HG02840 (cell line): ENCODE data around the gene RIC1.
"Not testable (repeated sequence)": the region's sequence is repeated elsewhere in the genome, so short reads cannot be mapped to it uniquely, and the experiment has no call there.

Source experiments
- ATAC-seq: cut with Tn5 transposase; IDR thresholded peaks from one replicate; pipeline ENCODE4 v1.9.1; 2021; ENCODE audit warnings: mild to moderate bottlenecking, moderate library complexity, moderate number of reproducible peaks; ENCODE audit not compliant: unreplicated experiment, low FRiP score

Gene RIC1

GRCh38 chr9:5718296-5719032 lies 89.6 kb downstream of the RIC1 start:
- no peak for ATAC-seq

- ATAC-seq: no peak
These were observed 90.4 kb downstream of the RIC1 start for GRCh38 chr9:5719100-5719926.

GRCh38 chr9:5720151-5720550 lies 91.2 kb downstream of the RIC1 start:
- no peak for ATAC-seq

GRCh38 chr9:5721279-5722087 lies 92.6 kb downstream of the RIC1 start:
- no peak for ATAC-seq

DNA sequence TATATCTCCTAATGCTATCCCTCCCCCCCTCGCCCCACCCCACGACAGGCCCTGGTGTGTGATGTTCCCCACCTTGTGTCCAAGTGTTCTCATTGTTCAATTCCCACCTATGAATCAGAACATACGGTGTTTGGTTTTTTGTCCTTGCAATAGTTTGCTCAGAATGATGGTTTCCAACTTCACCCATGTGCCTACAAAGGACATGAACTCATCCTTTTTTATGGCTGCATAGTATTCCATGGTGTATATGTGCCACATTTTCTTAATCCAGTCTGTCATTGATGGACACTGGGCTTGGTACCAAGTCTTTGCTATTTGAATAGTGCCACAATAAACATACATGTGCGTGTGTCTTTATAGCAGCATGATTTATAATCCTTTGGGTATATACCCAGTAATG lies 93.8 kb downstream of the RIC1 start:
- ATAC-seq: not testable (repeated sequence)

- no peak for ATAC-seq
These were observed 106.2 kb downstream of the RIC1 start for GRCh38 chr9:5735072-5735471.

GRCh38 chr9:5736563-5737346 lies 107.8 kb downstream of the RIC1 start:
- no peak for ATAC-seq

- no peak for ATAC-seq
These were observed 114.2 kb downstream of the RIC1 start for GRCh38 chr9:5743109-5743508.

- no peak for ATAC-seq
These were observed 119.5 kb downstream of the RIC1 start for GRCh38 chr9:5748438-5748837.

GRCh38 chr9:5749306-5749705 lies 120.4 kb downstream of the RIC1 start:
- no peak for ATAC-seq

- ATAC-seq: no peak
These were observed 121.7 kb downstream of the RIC1 start for GRCh38 chr9:5750569-5750968.

GRCh38 chr9:5756633-5757032 lies 127.7 kb downstream of the RIC1 start:
- ATAC-seq: no peak

- no peak for ATAC-seq
These were observed 131.4 kb downstream of the RIC1 start for GRCh38 chr9:5760338-5760737.

DNA sequence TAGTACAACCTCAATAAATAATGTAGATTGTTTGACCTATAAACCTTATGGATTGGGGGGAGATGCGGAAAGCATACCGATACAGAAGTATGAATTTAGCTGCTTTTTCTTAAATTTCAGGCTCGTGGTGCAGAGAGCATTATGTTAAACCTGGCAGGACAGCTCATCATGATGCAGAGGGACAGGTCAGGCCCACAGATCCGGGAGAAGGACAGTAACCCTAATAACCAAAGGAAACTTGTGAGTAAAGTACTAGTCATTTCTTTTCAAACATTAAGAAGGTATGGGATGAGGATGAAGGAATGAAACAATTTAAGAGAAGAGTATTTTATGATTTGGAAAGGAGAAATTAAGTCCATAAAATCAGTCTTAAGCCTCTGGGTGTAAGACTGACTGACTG lies 133.5 kb downstream of the RIC1 start:
- ATAC-seq: no peak

DNA sequence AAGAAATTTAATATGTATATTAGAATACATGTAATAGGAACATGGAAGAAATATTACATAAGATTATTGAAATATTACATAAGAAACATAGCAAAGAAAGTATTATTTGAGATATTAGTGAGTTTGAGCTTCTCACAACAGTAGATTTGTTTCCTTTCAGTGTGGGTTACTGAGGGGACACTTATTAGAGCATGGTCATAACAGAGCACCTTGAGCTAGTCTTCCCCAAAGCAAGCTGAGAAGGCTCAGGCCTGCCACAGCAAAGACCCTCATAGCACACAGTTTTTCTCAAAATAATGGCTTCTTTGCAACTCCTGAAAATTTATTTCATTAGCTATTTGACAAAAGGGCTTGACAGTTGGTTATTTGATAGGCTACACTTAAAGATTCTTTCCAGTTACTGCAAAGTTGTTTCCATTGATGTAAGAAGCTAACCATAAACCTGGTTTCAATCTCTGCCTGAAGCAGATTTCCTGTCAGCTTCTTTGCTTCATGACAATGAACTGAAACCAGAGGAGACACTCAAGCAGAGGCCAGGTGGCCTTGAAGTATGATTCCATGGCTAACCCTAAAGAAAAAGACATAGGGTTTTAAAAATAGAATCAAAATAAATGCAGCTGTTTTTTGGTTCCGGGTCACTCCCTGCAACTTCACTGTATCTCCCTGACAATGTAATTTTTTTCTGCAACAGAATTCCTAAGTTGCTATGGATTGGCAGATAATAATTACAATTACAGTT lies 135.4 kb downstream of the RIC1 start:
- no peak for ATAC-seq

DNA sequence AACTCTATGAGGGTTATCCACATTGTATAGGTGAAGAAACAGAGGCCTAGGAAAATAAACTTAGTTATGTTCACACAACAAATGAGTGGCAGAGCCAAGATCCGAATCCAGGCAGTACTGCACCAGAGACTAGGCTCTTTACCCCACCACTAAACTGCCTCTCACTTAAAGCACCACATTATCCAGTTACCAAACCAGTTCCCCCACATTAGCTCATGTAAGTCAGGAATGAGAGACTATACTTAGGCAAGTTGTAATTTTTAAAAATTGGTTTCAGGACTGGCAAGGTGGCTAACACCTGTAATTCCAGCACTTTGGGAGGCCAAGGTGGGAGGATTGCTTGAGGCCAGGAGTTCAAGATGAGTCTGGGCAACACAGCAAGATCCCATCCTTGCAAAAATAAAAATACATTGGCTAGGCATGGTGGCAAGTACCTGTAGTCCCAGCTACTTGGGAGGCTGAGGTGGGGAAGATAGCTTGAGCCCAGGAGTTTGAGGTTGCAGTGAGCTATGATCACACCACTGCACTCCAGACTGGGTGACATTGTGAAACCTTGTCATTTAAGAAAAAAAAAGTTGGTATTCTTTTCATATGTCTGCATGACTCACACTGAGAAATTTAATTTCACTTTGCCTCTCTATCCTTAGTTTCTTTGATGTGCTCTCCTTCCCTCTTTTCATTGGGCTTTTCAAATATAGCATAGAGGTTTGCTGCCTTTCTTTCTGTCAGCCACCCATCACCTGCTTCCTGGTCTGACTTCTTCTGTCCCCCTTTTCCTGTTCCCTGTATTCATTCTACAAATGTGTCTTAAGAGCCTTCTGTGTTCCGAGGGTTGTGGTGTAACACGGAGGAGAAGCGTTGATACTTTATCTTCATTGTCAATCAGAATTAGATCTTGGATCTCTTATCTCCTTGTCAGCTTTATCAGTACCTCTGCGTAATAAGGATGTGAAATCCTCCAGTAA lies 139.3 kb downstream of the RIC1 start:
- no peak for ATAC-seq

- no peak for ATAC-seq
These were observed 144.6 kb downstream of the RIC1 start for GRCh38 chr9:5773324-5773999.

DNA sequence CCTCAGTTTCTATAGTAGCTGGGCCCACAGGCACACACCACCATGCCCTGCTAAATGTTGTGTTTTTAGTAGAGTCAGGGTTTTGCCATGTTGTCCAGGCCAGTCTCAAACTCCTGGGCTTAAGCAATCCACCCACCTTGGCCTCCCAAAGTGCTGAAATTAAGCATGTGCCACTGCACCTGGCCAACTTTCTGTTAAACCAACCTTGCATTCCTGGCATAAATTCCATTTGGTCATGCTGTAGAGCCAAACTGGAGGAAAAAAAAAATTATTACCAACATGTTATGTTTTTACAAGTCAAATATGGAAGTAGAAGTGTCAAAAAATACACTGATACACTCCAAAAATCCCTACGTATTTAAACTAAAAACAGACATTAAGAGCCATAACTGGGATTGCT lies 149.9 kb downstream of the RIC1 start:
- ATAC-seq: no peak
